HT1080 (cell line): ENCODE results near the gene ERICH3. TPM values are rescaled to one million over a fixed set of nuclear protein-coding genes. Genes with fewer than 3 reads are reported as not detected.

Source experiments
- DNase-seq: peaks from one replicate; pipeline ENCODE4 v3.0.0-alpha.2; 2015; ENCODE audit warnings: low read depth
- polyA plus RNA-seq, 2 experiments: library from polyadenylated mRNA; depleted of rRNA; stranded (reverse); fragments of >200 nt; gene quantifications; 2 replicates each; pipeline ENCODE4 v1.2.3, GENCODE V29; 2015
- total RNA-seq: library from RNA; depleted of rRNA; stranded (reverse); fragments of >200 nt; shearing (Covaris generic); gene quantifications from 2 replicates; pipeline ENCODE4 v1.2.3, GENCODE V29; 2014; rRNA removed

Gene ERICH3, protein sequence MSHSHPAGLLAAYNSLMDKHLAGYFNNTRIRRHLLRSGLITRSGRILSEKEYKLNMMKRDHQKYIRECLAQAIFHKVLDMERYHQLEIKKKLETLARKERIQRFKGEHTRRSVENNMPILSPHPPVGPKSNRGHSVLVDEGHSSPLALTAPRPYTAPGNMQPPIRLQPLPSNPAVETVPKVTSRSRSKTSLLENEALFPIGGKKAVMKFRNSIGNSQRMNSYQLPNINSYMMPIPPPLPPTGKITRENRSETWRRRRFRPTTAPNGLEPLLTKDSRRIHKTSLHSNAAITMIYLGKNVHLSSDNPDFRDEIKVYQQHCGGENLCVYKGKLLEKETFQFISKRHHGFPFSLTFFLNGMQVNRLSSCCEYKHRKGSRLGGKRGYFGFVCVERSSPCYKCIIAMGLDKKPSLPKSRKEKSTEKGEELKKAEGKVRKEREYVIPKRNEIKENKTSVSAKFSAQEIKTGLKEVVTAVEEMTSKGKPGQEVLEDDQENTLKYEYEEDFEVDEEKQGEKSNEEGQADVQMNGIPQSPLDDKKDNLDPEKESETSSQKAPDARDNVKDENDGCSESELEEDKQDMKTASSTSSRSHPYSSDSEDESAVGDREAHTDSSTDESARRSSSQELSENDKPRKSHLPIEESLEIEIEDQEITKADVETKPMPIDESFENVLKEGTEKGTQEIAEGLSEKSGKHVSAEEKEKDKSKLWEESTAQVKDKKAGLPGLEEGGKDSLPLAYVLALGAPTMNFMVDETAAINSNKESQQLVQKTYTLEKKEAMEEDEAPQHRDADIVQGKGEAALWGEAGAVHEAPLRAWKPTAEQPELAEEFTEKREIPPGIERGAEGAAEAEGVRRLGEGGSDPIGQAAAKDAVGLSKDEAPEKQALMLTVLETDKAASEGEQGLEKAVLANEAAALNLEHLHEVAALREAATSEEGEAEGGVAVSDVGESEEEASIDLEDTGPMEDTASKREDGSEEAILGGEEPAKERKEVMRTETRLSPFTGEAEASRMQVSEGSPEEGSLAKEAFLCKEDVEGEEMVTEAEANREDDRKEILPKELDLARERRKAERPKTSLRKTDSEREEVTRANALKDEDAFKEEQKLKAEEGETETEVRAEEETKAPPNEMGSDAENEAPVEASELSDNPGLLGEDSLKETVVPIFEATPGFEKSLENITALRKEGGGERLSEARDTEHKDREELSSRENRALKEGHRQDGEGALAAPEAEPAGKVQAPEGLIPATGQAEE (N-terminal part only)
- total RNA-seq = 0.05 TPM in 1 of 2 replicates, not detected in the other
- polyA plus RNA-seq (2015; cell fraction: cytosol; rRNA removed) = 0.03 TPM in 1 of 2 replicates, not detected in the other
- polyA plus RNA-seq (2015; cell fraction: nucleus; rRNA removed) = not detected in 2 replicates

DNA sequence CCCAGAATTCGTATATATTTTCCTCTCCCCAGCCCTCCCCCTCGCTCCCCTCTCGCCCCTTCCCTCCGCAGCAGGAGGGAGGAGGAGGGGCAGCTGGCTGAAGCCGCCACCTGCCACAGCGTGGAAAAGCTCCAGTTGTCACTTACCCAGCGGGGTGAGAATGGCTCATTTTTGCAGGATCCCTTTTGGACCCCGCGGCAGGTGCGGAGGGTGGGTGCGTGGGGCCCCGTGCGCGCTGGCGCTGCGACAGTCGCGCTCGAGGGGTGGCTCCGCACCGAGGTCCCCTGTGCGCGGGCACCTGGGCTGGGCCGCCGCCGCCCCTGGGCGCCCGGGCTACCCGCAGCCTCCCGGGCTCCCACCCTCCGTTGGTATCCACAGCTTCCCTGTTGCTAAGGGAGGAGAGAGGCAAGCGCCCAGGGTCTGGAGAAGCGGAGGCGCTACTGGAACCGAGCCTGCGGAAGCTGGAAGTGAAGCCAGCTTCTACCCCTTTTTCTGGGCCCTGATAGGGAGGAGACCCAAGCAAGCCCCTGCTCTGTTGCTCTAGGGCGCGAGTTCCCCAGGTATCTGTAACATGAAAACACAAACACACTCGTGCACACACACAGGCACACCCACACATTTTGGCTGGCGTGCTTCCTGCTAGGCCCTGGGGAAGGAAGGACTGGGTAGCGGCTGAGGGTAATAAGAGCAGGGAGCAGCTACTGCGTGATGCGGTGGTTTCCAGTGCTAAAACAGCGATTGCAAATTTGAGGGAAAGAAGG lies at the start of gene ERICH3:
TSS of gene ERICH3 (minus strand) at position 442 of the 761 bp plus-strand sequence. CDS start at position 169, 273 bp downstream.
- no peak for DNase-seq

DNA sequence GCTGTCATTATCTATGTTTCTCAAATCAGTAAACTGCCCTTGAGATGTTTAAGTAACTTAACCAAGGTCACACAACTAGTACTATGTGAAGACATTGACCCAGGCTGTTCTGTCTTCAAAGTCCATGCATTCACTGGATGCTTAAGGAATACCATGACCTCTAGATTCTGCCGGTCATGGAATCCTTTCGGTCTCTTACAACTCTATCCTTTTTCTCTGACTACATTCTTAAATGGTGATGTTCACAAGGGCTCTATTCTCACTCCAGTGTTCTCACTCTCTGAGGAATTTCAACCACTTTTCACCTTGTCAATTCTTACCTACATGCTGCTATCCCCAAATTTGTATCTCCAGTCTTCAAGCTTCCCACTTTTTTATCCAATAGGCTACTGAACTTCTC lies 44.0 kb upstream of the ERICH3 start:
- no peak for DNase-seq

DNA sequence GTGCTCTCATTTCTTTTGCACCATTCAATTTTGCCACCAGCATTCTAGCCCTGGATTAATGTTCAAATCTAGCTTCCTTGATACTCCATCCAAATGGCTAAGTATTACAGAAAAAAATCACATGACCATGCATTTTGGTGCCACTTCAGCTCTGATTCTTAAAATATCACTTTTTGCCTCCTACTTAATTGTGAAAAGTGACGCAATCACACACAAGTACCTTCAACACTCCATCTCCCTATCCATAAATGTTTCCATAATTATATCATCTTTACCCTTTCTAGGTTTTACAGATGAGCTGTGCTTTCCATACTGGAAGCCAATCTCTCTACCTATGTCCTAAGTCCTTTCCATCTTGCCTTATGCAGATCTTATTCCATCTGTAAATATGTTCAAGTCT lies 43.2 kb upstream of the ERICH3 start:
- DNase-seq = no peak

DNA sequence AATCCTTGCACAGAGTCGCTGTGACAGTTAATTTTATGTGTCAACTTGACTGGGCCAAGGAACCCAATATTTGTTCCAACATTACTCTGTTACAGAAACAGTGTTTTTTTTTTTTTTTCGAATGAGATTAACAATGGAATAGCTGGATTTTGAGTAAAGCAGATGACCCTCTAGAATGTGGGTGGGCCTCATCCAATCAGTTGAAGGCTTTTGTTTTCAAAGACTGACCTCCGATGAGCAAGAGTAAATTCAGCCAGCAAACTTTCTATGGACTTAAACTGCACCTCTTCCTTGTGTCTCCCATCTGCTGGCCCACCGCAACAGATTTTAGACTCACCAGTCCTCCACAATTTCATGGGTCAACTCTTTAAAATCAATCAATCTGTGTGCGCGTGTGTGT lies 42.2 kb upstream of the ERICH3 start:
- DNase-seq = no peak

DNA sequence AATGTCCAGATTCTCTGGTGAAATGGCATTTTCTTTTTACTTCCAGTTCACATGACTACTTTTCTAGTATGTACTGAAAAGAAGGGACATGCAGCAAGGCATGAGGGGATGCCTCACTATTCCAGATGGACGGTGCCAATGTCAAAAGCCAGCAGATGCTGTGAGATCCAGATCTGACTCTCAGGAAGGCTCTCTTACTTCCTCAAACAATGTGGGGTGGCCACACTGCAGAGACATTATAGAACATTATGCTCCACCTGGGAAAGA lies 41.6 kb upstream of the ERICH3 start:
- DNase-seq = no peak

DNA sequence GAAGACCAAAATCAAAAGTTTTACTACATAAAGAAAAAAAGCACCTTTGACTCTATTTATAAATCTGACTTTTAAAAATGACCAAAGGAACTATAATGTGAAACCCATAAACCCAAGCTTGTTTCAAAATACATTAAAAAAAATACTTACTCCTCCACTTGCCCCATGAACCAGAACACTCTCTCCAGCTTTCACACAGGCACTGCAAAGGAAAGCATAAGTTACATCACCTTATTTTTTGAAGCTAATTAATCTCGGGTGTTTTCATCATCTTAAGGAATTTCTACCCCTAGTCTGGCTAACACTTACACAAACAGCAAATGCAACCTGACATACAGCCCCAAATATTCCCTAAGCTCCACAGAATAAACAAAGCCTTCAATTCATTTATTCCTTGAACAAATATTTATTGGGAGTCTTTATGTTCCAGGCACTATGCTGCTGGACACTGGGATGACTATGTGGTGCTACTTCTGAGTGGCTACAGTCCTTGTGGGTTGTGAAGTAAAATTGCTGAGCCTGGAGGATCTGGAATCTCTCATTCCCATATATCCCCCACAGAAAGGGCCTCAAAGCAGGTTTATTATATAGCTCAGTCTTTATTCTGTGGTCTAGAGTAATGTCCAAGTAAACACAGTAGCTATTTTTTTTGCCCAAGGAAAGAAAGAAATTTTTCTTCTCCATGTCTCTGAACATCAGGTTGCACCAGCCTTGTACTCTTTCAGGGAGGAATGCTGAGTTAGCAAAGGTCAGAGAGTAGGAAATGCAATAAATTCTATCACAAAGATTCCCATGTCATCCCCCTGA lies 41.0 kb upstream of the ERICH3 start:
- DNase-seq = no peak

DNA sequence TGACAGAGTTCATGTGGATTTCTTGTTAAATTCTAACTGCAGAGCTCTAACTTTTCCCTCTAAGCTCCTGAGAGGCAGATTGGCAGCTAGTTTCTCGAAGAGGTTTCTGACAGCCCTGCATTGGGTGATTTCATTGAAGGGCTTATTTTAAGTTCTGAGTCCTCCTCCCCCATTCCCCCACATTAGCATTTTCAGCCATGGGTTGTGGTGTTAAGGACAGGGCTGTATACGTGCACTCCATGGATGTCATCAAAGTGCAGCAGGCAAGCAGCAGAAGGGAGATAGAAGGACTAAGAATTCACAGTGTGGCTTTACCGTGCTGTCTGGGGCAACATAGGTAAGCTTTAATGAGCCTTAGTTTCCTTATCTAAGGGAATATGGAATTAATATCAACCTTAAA lies 40.3 kb upstream of the ERICH3 start:
- no peak for DNase-seq

DNA sequence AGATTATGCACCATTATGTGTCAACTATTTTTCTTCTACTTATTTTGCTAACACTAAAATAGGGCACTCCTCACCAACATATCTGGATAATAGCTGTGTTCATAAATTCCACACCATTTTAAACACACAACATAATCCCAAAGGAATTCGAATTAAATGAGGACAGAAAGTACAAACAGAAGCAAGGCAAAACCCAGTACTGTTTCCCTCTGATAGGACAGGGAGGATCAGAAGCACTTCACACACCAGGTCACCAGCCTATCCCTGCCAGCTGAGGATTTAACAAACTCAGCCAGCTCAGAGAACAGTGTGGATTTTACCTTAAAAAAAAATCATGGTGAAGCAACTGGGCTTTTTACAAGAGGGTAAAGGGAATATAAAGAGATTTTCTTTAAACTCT lies 39.3 kb upstream of the ERICH3 start:
- DNase-seq = no peak

DNA sequence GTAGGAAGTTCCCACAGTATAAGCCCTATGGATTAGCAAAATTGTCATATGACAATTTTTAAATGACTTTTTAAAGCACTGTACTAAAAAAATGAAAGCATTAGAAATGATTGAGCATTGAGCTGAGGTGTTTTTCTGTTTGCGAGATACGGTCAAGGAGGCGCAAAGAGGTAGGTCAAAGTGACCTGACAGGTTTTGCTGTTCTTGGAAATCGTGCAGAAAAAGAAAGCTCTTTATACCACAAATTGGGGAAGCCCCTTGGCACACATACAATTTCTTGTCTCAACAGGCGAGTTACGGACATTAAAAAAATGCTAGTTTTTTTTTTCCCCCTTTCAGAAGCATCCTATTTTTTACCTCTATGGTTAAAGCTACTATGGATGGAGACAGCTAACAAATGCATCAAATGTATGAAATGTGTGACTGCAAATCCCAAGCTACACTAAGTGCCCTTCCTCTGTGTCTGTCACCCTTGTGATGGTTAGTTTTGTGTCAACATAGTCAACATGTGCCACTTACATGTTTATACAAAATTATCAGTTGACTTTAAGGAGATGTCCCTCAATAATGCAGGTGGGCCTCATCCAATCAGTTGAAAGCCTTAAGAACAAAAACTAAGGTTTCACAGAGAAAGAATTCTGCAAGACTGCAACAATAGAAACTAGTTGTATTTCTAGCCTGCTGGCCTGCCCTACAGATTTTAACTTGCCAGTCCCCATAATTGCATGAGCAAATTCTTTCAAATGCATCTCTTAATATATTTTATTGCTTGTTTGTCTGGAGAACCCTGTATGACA lies 30.0 kb upstream of the ERICH3 start:
- DNase-seq = no peak

DNA sequence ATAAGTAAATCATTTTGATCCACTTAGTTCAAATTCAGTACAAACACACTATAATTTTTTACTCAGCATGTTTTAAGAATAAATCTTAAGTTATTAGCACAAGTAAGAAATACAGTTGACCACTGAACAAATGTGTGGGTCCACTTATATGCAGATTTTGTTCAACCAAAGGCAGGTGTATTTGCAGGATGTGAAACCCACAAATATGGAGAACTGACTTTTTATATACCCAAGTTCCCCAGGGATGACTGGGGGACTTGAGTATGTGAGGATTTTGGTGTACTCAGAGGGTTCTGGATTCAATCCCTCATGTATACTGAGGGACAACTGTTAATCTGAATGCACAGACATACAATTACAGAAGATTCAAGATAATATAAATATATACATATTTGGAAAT lies 25.7 kb upstream of the ERICH3 start:
- no peak for DNase-seq

DNA sequence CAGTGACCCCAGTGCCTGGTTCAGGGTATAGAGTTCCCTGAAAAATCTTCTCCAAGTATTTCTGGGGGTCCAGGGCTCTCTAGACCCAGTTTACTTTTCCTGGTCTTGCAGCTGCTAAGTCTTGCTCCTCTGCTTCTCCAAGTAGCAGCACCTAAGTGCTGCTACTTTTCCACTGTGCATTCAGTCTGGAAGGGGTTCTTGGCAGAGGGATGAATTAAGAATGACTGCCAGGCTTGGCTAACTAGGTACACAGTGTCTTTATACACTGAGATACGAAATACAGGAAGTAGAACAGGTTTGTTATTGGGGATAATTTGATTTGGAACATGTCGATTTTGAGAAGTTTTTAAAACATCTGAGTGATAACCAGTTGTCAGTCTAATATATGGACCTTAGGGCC lies 24.2 kb upstream of the ERICH3 start:
- DNase-seq = no peak

DNA sequence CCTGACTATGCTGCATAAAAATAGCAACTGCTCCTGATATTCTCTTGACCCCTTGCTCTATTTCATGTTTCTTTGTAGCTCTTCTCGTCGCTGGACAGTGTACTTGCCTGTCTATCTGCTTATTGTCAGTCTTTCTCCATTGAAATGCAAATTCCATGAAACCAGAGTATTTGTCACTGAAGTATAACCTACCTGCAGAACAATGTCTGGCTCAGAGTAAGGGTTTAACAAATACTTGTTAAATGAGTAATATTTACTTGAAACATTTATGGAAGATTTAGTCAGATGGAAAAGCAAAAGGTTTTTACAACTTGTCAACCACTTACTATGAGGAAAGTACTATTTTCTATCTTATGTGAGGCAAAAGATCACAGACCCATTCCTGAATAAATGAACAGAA lies 19.9 kb upstream of the ERICH3 start:
- DNase-seq = peak; percentile 54

DNA sequence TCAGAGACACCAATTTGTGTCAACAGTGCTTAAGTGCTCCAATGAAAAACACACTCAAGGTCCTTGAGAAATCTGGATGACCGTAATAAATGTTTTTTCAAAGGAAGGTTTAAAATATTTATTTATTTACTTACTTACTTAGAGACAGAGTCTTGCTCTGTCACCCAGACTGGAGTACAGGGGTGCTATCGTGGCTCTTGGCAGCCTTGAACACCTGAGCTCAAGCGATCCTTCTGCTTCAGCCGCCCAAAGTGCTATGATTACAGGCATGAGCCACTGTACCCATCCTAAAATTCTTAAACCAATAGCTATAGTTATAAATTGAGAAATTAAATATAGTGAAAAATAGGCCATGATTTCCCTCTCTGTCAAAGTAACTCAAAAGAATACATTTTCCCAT lies 17.3 kb upstream of the ERICH3 start:
- no peak for DNase-seq

DNA sequence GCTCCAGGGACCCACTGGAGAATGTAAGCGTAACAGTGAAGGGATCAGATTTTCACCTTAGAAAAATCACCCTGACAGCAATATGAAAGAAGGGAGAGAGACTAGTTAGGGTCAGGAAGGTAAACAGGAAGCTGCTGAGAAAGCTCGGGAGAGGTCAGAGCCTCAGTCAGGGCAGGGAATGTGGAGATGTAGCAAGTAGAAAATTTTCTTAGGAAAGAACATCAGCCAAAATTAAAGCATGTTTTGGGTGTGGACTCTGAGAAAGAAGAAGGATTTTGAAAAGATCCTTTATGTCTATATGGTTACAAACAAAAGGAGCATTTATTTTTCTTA lies 16.7 kb upstream of the ERICH3 start:
- DNase-seq = peak; percentile 2

DNA sequence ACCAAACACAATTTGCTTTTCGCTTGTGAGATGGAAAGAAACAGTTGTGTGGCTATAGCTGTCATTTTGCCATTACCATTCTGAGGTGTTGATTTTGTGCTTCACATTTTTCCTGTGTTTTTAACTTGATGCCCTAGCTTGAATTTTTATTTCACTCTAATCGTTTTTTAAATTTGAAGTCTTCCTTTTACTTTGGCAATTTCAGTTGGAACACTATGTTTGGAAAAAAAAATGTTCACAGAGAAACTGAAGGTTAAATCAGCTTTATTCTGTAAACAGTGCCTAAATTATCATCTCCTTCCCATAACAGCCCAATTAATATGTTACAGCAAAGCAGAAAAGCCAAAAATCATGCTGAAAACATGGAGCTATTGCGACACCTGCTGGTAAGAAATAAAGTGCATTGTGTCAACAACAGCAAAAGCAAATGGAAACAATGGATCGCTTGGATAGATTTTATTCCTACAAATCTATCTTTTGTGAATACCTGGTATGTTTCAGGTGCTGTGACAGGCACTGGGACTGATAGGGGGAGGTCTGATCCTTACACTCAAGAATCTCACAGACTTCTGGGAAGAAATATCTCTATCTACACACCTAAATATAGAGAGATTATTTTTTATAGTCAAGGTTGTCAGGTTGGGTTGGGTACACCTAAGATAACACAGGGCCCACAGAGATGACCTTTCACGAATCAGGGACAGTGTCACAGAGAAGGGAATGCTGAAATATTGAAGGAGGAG lies 16.2 kb upstream of the ERICH3 start:
- DNase-seq = peak; percentile 62

DNA sequence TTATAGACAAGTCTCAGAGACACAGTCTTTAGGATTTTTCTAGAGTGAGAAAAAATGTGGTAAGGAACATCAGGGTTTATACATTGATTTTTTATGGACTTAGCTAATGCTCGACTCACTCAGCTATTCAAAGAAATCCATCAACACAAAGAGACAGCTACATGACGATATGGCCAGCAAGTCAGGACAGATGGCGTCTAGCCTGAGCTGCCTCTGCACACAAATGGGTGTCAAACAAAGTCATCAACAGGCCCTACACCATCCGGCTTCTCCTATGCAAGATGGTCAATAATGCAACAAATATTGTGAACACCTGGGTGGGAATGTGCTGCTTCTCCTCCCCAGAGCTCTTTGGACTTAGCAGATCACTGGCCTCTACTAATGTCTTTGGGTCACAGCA lies 13.3 kb upstream of the ERICH3 start:
- no peak for DNase-seq

DNA sequence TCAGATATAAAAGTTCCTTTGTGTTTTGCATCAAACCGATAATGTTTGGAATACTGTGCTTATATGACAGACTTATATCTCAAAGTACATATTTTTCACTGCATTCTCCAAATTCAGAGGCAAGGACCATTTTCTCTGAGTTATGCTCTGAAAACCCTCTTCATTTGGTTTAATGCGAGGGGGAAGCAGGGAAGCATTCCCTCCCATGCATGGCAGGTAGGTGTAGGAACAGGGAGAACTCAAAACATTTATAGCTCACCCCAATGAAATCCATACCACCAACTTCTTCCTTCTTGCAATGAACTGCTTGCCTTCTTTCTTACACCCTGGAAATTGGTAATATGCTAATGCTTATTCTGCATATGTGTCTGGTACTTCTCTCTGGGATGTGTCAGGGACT lies 10.7 kb upstream of the ERICH3 start:
- DNase-seq = no peak

DNA sequence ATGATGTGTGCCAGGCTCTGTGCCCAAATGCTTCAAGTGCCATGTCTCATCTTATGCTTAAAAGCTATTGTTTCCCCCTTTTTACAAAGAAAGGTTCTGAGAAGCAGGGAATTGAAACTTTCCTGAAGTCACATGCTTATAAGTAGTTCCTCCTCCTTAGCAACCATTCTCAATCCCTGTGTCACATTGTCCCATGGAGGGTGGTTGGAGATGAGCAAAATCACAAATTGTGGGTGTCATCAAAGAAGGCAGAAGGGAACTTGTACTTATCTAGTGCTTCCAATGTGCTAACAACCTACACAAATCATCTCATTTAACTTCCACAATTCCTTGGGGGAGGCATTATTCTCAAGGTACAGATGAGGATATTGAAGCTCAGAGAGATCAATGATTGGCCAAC lies 10.1 kb upstream of the ERICH3 start:
- no peak for DNase-seq

DNA sequence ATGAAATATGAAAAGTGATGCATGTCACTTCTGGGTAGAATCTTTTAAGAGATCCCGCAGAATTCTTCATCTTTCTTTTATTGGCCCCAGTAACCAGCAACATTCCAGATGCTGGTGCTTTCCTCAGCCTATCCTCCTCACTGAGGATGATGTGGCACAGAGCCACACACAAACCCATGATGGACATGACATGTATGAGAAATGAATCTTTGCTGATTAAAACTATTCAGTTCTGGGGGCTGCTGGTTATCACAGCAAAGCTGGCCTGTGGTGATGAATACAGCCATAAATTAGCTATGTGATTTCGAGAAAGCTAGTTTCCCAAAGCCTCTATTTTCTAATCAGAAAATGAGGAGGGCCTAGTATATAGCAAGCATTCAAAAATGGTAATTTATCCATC lies 8.3 kb upstream of the ERICH3 start:
- no peak for DNase-seq
